NCI-H748 (cell line): Measurements from ENCODE around the gene ZMYND12.

Source experiments
- DNase-seq: peaks from one replicate; lab custom pipeline; 2025; ENCODE audit not compliant: unreplicated experiment; lab: John Stamatoyannopoulos, UW

ZMYND12 gene

GRCh38 chr1:42392967-42393848, 62.6 kb downstream of the ZMYND12 start:
- DNase-seq = no peak

GRCh38 chr1:42392255-42392654, 63.6 kb downstream of the ZMYND12 start:
- peak; percentile 99 for DNase-seq

GRCh38 chr1:42386051-42386450, 69.8 kb downstream of the ZMYND12 start:
- no peak for DNase-seq

- DNase-seq = no peak
Observed at GRCh38 chr1:42385283-42385682, 70.5 kb downstream of the ZMYND12 start.

GRCh38 chr1:42381280-42381673, 74.5 kb downstream of the ZMYND12 start:
- DNase-seq = no peak

GRCh38 chr1:42380586-42381279, 75.1 kb downstream of the ZMYND12 start, which contains the start of gene RIMKLA:
Gene RIMKLA, plus strand, starts transcription at chr1:42380792. Its CDS starts 143 bp downstream, at chr1:42380935.
- DNase-seq = peak; percentile 100
